ENCODE results near the gene SKOR1.

DNA sequence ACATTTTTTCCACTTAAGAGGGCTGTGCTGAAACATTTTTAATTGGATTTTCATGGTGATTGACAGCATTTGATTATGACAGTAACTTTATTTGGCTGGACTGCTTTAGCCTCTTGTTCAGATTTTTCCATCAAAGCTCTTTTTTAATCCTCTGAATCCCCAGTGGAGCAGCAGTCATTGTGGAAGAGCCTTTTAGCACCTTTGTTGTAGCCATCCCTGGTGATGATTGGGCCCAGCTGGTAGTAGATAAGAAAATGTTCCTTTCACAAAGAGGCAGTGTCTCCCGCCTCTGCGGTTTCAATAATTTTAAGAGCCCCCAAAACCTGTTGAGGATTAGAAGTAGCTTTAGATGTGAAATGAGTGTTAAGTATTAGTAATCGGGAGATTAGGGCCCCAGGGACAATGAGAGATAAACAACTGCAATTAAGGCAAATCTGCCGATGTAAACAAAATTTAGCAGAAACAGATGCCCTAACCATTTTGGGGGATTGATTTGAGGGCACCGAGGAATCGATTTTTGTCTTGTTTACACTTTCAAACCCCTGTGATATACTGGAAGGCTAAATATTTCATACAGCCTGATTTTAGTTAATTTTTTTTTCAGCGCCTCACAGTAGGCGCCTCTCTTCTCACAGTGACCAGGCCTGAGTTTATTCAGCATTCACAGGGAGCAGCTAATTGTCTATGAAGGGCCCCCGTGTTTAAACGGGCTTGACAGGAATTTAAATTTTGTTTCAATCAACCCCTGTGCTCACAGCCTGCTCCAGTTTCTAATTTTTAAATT lies 43.2 kb upstream of the SKOR1 start:
- no peak for TF ChIP-seq JUND (IDR thresholded peaks at IDR 0.05; ENCODE audit: low read depth, low read length)
- no peak for TF ChIP-seq MXI1 (IDR thresholded peaks at IDR 0.05; ENCODE audit: low read depth, low read length)
- no peak for TF ChIP-seq SPI1 (IDR thresholded peaks at IDR 0.05; ENCODE audit: borderline replicate concordance, insufficient read depth, low read depth, low read length)
- TF ChIP-seq POLR2A (IDR thresholded peaks at IDR 0.05; ENCODE audit: low read depth, low read length): no peak
- TF ChIP-seq SREBF2 (IDR thresholded peaks at IDR 0.05; ENCODE audit: low read length): no peak
- TF ChIP-seq RAD21 (IDR thresholded peaks at IDR 0.05; ENCODE audit: insufficient read depth, low read depth, low read length): no peak
- no peak for TF ChIP-seq CBX3 (IDR thresholded peaks at IDR 0.05; ENCODE audit: borderline replicate concordance, low read depth)
- no peak for TF ChIP-seq RBBP5 (conservative IDR thresholded peaks at IDR 0.05)
- no peak for TF ChIP-seq SMC3 (IDR thresholded peaks at IDR 0.05; ENCODE audit: borderline replicate concordance, low read length)
- no peak for TF ChIP-seq SP1 (IDR thresholded peaks at IDR 0.05; ENCODE audit: low read depth, low read length)

All from GM12878 (cell line).